DMS53 (cell line): ENCODE measurements around the gene PPFIBP1.
A peak's percentile ranks its signal among the peaks of the same experiment; 100 is the strongest.
"Not testable (repeated sequence)": the region's sequence is repeated elsewhere in the genome, so short reads cannot be mapped to it uniquely, and the experiment has no call there.

ENCODE experiments used
- DNase-seq: peaks from one replicate; lab custom pipeline; 2025; lab: John Stamatoyannopoulos, UW

The PPFIBP1 gene

DNA sequence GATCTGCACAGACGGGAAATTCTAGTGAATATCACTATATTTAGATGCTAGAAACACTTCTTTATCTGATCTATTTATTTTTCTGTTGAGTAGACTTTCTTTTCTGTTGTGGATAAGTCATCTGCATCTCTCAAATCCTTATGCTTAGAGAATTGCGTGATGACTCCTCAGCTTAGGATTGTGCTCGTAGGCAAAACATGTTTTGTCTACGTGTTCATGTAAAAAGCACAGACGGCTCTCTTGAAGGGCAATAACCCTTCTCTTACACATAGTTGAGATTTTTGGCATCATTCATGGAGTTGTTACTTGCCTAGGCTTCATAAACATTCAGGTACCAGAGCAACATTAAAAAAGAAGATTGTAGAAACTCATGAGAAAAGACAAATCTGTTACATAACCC lies 18.6 kb downstream of the PPFIBP1 start:
- DNase-seq, result no peak

- not testable (repeated sequence) for DNase-seq
These were observed 20.9 kb downstream of the PPFIBP1 start for GRCh38 chr12:27544858-27545257.

DNA sequence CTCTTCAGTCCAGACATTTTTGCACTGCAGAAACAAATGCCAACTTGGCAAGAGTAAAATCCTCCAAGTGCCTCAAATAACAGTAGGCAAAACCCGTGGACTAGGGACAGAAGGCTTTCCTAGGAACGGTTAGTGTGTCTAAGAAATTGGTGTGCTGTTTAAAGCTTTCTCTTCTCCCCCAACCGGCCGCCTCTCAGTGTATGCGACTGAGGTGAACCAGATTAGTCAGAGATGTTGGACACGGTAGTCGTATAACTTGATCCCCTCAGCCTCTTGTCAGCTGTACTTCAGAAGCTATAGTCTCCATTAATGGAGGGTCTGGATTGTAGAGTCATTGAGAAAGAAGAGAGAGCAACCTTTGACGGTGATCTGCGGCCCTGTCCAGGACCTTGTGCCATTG lies 21.7 kb downstream of the PPFIBP1 start:
- DNase-seq, result no peak

GRCh38 chr12:27547592-27547991 lies 23.6 kb downstream of the PPFIBP1 start:
- DNase-seq, result no peak

GRCh38 chr12:27548301-27549199 lies 24.5 kb downstream of the PPFIBP1 start:
- no peak for DNase-seq

DNA sequence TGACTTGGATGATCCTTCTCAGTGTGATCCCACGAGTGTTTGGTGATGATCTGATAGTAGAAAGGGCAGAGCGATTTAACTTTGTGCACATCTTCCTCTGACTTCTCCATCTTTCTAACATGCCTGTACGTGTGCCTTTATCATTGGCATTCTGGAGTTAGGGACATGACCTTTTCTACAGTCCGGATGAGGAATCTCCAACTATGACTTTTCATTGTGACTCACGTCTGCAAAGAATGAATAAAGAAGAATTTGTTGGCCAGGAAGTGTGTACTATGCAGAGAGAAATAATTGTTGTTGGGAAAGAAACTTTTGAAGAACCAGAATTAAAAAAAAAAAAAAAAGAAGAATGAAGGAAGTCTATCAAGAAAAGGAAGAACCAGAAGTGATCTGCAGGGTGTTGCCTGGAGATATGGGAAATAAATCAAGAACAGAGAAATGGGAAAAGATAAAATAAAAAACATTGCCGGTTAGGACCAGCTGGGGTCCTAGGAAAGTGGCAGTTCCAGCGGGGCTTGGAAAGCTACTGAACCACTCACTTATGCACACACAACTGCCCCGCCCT lies 25.3 kb downstream of the PPFIBP1 start:
- DNase-seq, result no peak

- DNase-seq, result peak; percentile 19
These were observed 26.0 kb downstream of the PPFIBP1 start for GRCh38 chr12:27549801-27550652.

- DNase-seq, result no peak
These were observed 26.6 kb downstream of the PPFIBP1 start for GRCh38 chr12:27550653-27550975.

- no peak for DNase-seq
These were observed 27.3 kb downstream of the PPFIBP1 start for GRCh38 chr12:27551172-27551840.

DNA sequence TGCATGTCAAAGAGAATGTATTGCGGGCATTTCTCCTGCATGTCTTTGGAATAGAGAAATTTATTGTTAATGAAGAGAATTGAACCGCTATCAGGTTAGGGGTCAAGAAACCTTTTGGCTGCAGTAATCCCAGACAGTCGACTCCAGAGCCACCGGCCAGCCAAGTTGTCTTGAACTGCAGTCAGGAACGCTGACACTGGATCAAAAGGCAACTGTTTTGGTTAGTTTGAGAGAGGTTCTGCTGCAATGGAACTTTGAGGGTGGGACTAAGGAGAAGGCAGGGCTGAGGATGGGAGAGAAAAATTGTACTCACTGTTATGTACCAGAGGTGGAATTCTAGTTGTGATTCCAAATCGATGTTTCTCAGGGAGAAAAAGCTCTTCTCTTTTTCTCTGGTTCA lies 28.2 kb downstream of the PPFIBP1 start:
- DNase-seq, result no peak

DNA sequence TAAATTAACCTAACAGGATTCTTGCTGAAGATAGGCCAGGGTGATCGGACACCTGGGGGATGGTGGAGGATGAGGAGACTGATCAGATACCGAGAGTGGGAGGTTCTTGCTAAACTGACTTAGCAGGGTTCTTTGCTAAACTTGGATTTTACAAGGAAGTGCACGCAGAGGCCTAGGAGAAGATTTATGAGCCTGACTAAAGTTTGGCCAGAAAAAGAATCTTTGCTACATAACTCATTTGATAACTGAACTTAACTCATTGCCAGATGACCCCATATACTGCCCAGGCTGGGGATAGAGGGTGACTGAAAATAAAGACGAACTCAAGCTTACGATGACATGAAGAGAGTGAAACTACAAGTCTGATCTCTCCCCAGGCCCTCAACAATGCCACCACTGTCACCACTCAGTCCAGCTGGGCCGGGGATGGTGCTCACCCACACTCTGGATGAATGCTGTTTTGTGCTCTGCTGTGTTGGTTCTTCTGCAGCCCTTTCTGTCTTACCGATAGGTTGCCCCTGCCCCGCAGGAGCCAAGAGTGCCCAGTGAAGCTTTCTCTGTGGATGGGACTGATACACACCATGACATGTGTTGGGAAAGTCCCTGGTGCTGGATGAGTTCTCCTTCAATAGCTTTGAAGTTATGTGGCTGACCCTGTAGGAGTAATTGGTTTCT lies 29.0 kb downstream of the PPFIBP1 start:
- DNase-seq, result no peak

GRCh38 chr12:27553941-27554340 lies 29.9 kb downstream of the PPFIBP1 start:
- DNase-seq, result no peak

- no peak for DNase-seq
These were observed 30.6 kb downstream of the PPFIBP1 start for GRCh38 chr12:27554421-27555186.

DNA sequence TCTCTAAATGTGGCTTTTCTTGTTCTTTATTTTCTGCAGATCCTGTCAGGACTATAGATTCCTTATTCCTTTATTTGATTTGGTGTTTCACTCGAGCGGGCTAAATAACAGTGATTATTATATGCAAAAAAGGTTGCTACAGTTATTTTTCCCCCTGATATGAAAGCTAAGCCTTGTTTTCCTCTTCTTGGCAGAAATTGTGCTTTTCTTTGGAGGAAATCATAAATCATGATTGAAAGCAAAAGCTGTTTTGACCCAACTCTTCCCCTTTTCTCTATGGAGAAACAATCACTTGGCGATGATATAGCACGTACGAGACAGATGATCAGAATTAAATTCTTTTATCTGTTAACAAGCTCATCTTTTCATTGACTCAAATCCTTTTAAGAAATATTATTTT lies 31.4 kb downstream of the PPFIBP1 start:
- no peak for DNase-seq

GRCh38 chr12:27555925-27556778 lies 32.1 kb downstream of the PPFIBP1 start:
- DNase-seq, result no peak

- DNase-seq, result no peak
These were observed 36.1 kb downstream of the PPFIBP1 start for GRCh38 chr12:27560126-27560525.

GRCh38 chr12:27561535-27562350 lies 37.7 kb downstream of the PPFIBP1 start:
- peak; percentile 50 for DNase-seq

GRCh38 chr12:27564612-27565213 lies 40.7 kb downstream of the PPFIBP1 start:
- DNase-seq, result no peak

DNA sequence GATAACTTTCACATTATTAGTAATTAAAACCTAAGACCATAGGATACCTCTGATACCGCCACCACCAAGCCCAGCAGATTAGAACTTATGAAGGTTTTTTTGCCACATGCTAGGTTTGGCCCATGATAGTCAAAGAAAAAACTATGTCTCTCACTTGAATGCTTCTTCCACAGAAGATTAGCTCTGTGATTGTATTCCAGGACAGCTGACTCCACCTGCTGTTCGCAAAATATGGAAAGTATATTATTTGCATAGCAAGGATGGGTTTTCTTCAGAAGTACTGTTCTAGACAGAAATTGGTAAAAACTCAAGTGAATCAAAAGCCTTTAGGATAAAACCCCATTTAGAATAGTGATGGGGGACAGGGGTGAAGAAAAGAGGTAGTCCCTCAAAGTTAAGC lies 42.2 kb downstream of the PPFIBP1 start:
- DNase-seq, result peak; percentile 11
